ENCODE measurements around the gene PUS7. TPM values are rescaled to one million over a fixed set of nuclear protein-coding genes. Genes with fewer than 3 reads are reported as not detected.

PUS7 gene
- total and polyA plus RNA-seq, 2 of the 8 experiments (the other 6 are each of a cell fraction or from before 2014, with no cell fraction given): 18.9 to 65.2 TPM

- DNase-seq (ENCODE audit: low read depth in 1 of 2, low spot score in 2 of 2): no peak
- H3K23me2 ChIP-seq (ENCODE audit: low read depth, low read length): no peaks in the 10 kb centered on the region
- H2BK20ac ChIP-seq (ENCODE audit: low read length): no peak overlapping the region
- H3K9ac ChIP-seq (replicated peaks in 1 of 4; ENCODE audit: extremely low read depth in 1 of 4, low read depth in 3 of 4, low read length in 3 of 4): no peak overlapping the region
- ChIA-PET POLR2A (ENCODE audit: partially characterized antibody) (interaction anchor here (1.4 to 3.3 kb wide), 3 partner anchors 10 to 16 kb away, joined by 4 to 11 read pairs (median 6); no protein-coding TSS in a partner anchor), CTCF (ENCODE audit: partially characterized antibody) (interaction anchor here (0.7 to 1.1 kb wide), 3 partner anchors 48 to 130 kb away, joined by 3 read pairs; no protein-coding TSS in a partner anchor)
- H4K20me1 ChIP-seq (replicated peaks in 1 of 2; ENCODE audit: control insufficient read depth in 1 of 2, insufficient read depth in 2 of 2, low read length in 2 of 2): no peaks in the 10 kb centered on the region
- no peak overlapping the region for H4K91ac ChIP-seq (replicated peaks; ENCODE audit: insufficient read length, low read length)
- peaks cover 0 to 4% (median 0%) of the 10 kb centered on the region in 4 experiments; a peak in 1 of 7 replicates for H3K4me1 ChIP-seq (replicated peaks in 1 of 4; ENCODE audit: control insufficient read depth in 3 of 4, insufficient read depth in 4 of 4, low read length in 3 of 4)
- no peak overlapping the region for H4K5ac ChIP-seq (ENCODE audit: insufficient read length, low read depth, low read length)
- H3K4me3 ChIP-seq (ENCODE audit: extremely low read depth in 1 of 4, insufficient read depth in 2 of 4, low read depth in 3 of 4, low read length in 4 of 4): no peak overlapping the region
- no peak overlapping the region for H3K23ac ChIP-seq (ENCODE audit: insufficient read length)
- no peak overlapping the region for H3K18ac ChIP-seq (ENCODE audit: extremely low read depth, low read length)
- H2AFZ ChIP-seq (ENCODE audit: low read length): no peak overlapping the region
- no peak overlapping the region for H3K4me2 ChIP-seq (ENCODE audit: insufficient read depth in 1 of 2, low read depth in 2 of 2, low read length in 2 of 2)
- no peak overlapping the region for H3K56ac ChIP-seq (replicated peaks; ENCODE audit: insufficient read length, low read depth, low read length)
- no peak overlapping the region for H3K27ac ChIP-seq (ENCODE audit: low read depth, low read length)
- H3K14ac ChIP-seq (ENCODE audit: insufficient read length): no peak overlapping the region
- H3K79me1 ChIP-seq (ENCODE audit: low read depth, low read length): no peaks in the 10 kb centered on the region
- no peak for TF ChIP-seq SP4 (IDR thresholded peaks at IDR 0.05; ENCODE audit: low read length)
- no peak for TF ChIP-seq HDAC2 (IDR thresholded peaks at IDR 0.05; ENCODE audit: borderline replicate concordance in 1 of 2, low read depth in 2 of 2, low read length in 2 of 2)
- no peak for TF ChIP-seq USF2 (IDR thresholded peaks at IDR 0.05; ENCODE audit: low read length)
- no peak for TF ChIP-seq TCF12 (IDR thresholded peaks at IDR 0.05; ENCODE audit: low read depth, low read length)
- no peak for TF ChIP-seq MAX (IDR thresholded peaks at IDR 0.05)
- TF ChIP-seq SAP30 (IDR thresholded peaks at IDR 0.05; ENCODE audit: insufficient read depth, insufficient replicate concordance, low read length): no peak
- no peak for TF ChIP-seq SIX5 (IDR thresholded peaks at IDR 0.05; ENCODE audit: low read depth, low read length)
- no peak overlapping the region for H2BK12ac ChIP-seq (ENCODE audit: low read depth, low read length)
- FAIRE-seq: no peak
- no peak overlapping the region for H3K4ac ChIP-seq (replicated peaks; ENCODE audit: insufficient read length, low read depth, low read length)
- no peak overlapping the region for H4K8ac ChIP-seq (ENCODE audit: extremely low read depth, insufficient read depth, low read length)
- no peak overlapping the region for H2BK15ac ChIP-seq (ENCODE audit: low read length)
- no peak overlapping the region for H2BK5ac ChIP-seq (ENCODE audit: low read depth, low read length)
- no peaks in the 10 kb centered on the region for H3K9me3 ChIP-seq (ENCODE audit: insufficient read depth in 2 of 2, low read depth in 1 of 2, low read length in 1 of 2)
- H2AK5ac ChIP-seq (ENCODE audit: low read depth, low read length): no peak overlapping the region
- H3K36me3 ChIP-seq (ENCODE audit: control insufficient read depth in 2 of 4, insufficient read depth in 4 of 4, low read length in 3 of 4): peaks cover 8 to 36% (median 19%) of the 10 kb centered on the region in 4 experiments; a peak in 7 of 8 replicates
- WGBS, 2 experiments (ENCODE audit: extremely low coverage in 1 of 2, insufficient coverage in 1 of 2, insufficient read length in 1 of 2, insufficient replicate concordance in 2 of 2, low coverage in 1 of 2, low lambda C conversion rate in 2 of 2, missing lambda C conversion rate in 1 of 2): 96% methylated on average over 2 of the region's 2 CpGs; no CpG with 5 or more reads in 1 of the 2 experiments
- H3K27me3 ChIP-seq (replicated peaks in 1 of 4; ENCODE audit: control insufficient read depth in 3 of 4, extremely low read depth in 1 of 4, insufficient read depth in 3 of 4, low read length in 3 of 4): no peaks in the 10 kb centered on the region
- no peak overlapping the region for H2BK120ac ChIP-seq (replicated peaks; ENCODE audit: low read depth, low read length)
- no peaks in the 10 kb centered on the region for H3K79me2 ChIP-seq (ENCODE audit: control insufficient read depth in 1 of 2, insufficient read depth in 2 of 2, low read length in 2 of 2)
Observed at GRCh38 chr7:105454921-105455320, 67.2 kb downstream of the PUS7 start.
